HFF-Myc (cell line): ENCODE results near the gene CTBP2.

ENCODE experiments used
- DNase-seq: peaks from one replicate; pipeline ENCODE4 v3.0.0-alpha.2; 2011; ENCODE audit warnings: low read depth; ENCODE audit errors: extremely low read depth
- H3K4me3 ChIP-seq: replicated peaks from 2 replicates; pipeline ENCODE4 v1.5.1; 2011; ENCODE audit warnings: low read depth, mild to moderate bottlenecking, control low read depth, low read length
- TF ChIP-seq, protein P1 (sequence below): IDR thresholded peaks from 2 replicates; pipeline ENCODE4 v1.5.1; 2012; ENCODE audit warnings: mild to moderate bottlenecking, low read depth, low read length, control low read depth; ENCODE audit errors: missing control alignments

Gene CTBP2

DNA sequence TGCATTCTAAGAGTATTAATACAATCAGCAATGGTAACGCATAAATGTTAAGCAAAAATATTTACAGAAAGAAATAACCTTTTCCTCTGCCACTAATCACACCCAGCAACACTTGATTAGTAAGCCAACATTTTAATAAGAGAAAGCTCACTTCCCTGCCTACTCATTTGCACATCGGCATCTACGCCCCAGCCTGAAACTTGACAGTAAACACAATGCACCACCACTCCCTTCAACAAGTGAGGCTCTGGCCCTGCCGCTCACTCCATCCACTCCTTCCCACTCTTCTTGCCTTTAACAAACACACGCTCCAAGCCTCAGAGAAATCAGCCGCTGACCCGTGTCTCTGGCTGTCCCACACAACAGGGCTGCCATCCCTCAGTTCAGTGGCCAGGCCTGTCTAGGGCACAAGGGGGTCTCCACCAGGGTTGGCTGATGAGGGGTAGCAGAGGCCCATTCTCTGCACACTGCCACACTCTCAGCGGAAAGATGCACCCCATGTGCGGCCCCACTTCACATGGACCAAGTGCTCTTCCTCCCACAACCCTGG, 54.6 kb downstream of the CTBP2 start:
- DNase-seq: no peak
- no peak overlapping the region for H3K4me3 ChIP-seq
- TF ChIP-seq, protein P1, sequence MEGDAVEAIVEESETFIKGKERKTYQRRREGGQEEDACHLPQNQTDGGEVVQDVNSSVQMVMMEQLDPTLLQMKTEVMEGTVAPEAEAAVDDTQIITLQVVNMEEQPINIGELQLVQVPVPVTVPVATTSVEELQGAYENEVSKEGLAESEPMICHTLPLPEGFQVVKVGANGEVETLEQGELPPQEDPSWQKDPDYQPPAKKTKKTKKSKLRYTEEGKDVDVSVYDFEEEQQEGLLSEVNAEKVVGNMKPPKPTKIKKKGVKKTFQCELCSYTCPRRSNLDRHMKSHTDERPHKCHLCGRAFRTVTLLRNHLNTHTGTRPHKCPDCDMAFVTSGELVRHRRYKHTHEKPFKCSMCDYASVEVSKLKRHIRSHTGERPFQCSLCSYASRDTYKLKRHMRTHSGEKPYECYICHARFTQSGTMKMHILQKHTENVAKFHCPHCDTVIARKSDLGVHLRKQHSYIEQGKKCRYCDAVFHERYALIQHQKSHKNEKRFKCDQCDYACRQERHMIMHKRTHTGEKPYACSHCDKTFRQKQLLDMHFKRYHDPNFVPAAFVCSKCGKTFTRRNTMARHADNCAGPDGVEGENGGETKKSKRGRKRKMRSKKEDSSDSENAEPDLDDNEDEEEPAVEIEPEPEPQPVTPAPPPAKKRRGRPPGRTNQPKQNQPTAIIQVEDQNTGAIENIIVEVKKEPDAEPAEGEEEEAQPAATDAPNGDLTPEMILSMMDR: no peak

DNA sequence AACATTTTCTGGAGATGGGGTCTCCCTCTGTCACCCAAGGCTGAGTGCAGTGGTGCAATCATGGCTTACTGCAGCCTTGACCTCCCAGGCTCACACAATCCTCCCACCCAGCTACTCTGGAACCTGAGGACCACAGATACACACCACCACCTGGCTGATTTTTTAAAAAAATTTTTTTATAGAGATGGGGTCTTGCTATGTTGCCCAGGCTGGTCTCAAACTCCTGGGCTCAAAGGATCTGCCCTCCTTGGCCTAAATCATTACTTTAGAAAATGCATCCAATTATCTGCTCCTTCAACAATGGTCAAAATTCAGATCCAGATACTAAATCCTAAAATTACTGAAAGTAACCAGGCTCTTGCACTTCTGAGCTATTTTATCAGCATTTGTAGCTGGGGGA, 55.2 kb downstream of the CTBP2 start:
- no peak for DNase-seq
- TF ChIP-seq, protein P1: no peak
- no peak overlapping the region for H3K4me3 ChIP-seq

DNA sequence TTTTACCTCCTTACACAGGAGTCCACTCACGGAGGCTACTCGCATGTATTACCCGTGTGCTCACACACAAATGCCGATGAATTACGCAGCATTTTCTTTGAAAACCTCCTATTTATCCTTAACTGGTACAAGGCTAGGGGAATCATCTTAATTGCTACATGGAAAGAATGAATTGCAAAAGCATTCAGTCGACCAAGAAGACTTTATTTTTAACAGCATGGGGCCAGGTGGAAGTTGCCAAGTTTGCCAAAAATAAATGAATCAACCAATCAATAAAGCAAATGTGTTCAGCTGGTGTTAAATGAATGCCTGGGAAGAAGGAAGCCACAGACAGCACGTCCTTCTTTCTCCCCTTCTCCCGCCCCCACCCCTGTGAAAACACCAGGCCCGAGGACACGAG, 55.8 kb downstream of the CTBP2 start:
- H3K4me3 ChIP-seq: no peak overlapping the region
- no peak for DNase-seq
- TF ChIP-seq, protein P1: no peak

DNA sequence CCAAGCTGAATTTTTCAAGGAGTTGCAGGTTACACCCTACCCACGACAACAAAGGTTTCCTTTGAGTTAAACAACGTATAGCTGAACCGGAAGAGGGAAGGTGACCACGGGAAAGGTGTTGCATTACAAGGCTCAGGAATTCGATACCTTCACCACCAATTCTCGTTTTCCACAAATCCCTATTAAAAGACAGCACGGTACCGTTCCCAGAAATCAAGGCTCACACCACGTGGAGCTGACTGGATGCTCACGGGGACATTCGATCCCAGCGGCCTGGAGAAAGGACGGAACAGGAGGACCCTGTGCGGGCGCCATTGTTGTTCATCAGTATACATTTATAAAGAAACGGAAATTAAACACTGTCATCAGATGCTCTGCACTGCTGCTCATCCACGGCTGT, 56.4 kb downstream of the CTBP2 start:
- no peak for DNase-seq
- TF ChIP-seq, protein P1: no peak
- H3K4me3 ChIP-seq: no peak overlapping the region

DNA sequence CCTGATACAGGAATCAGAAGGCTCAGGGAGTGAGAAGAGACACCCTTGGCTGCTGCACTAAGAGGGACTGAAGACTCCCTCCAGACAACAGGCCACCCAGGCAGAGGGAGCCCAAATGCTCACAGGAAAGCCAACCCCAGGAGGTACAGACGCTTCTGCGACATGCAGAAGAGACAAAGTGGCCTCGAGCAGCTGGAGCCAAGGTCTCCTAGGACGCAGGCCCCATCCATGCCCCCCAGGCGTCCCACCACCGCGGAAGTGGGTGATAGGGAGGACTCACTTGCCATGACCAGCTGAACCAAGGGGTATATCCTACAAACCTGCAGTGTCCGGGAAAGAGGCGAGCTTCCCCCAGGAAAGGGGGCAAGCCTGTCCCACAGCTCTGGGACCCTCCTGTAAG, 56.9 kb downstream of the CTBP2 start:
- H3K4me3 ChIP-seq: no peak overlapping the region
- DNase-seq: no peak
- TF ChIP-seq, protein P1: no peak

DNA sequence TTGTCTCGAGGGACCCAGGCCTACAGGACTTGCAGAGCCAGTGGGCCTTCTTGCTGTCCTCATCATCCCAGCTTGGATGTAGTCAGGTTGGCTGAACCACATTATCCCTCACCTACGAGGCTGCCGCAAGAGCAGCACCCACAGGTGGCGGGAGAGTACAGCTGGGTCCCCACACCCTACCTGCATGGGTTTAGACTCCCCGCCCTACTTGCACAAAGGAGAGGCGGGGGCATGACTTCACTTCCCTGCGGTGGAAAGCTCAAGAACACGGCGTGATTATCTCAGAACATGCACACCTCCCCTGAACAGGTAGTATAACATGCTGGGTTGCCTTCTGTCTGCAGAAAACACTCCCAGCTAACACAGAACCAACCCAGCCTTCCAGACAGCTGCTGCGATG, 57.5 kb downstream of the CTBP2 start:
- TF ChIP-seq, protein P1: no peak
- no peak overlapping the region for H3K4me3 ChIP-seq
- no peak for DNase-seq

DNA sequence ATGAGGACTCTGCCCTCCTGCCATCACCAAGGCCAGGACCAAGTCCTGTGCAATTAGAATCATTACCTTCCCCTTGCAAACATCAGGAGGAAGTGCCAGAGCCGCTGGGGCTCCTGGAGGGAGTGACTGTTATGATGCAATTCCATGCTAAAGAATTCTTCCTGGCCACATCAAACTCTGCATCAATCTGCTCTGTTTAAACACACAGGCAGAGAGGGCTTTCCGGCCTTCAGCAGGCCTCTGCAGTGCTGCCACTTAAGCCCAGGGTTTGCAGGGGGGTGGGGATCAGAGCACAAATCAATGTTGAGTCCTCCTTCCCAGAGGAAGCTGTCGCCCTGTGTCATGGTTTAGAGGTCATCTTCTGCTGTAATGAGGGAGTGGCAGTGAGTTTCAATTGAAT, 58.1 kb downstream of the CTBP2 start:
- DNase-seq: no peak
- H3K4me3 ChIP-seq: no peak overlapping the region

More for the DNA sequence above, 58.1 kb downstream of the CTBP2 start:
- TF ChIP-seq, protein P1: no peak
